K562 (cell line): ENCODE results near the gene ADAM19. TPM values are rescaled to one million over a fixed set of nuclear protein-coding genes. Genes with fewer than 3 reads are reported as not detected.
A peak's percentile ranks its signal among the peaks of the same experiment; 100 is the strongest.

ENCODE experiments used
- AFF1 ChIP-seq, 2 experiments: fragments of 450-650 bp; IDR thresholded peaks; 2 replicates each; pipeline ENCODE4 v1.6.1; 2018; ENCODE audit warnings: mild to moderate bottlenecking in 2 of 2, low read depth in 1 of 2; ENCODE audit not compliant: partially characterized antibody in 2 of 2
- FOXA3 ChIP-seq, 2 experiments: fragments of 450-650 bp in 1 of 2; sonication (generic) in 1 of 2; formaldehyde crosslinking; IDR thresholded peaks in 1 of 2; conservative IDR thresholded peaks in 1 of 2; 2 replicates each; pipeline versions ENCODE4 v1.4.0 to v1.8.0; 2020 to 2022; ENCODE audit warnings: mild to moderate bottlenecking in 2 of 2, missing genetic modification reagents in 1 of 2
- FOXK2 ChIP-seq, 2 experiments: fragments of 450-650 bp; IDR thresholded peaks in 1 of 2; conservative IDR thresholded peaks in 1 of 2; 2 replicates each; pipeline ENCODE4 v1.6.1; 2016; ENCODE audit warnings: low read depth in 2 of 2, mild to moderate bottlenecking in 1 of 2
- GATA2 ChIP-seq: sonication (generic); formaldehyde crosslinking; IDR thresholded peaks from 2 replicates; pipeline ENCODE4 v1.4.0; 2020; ENCODE audit warnings: mild to moderate bottlenecking, missing genetic modification reagents
- GATAD2B ChIP-seq: fragments of 450-650 bp; IDR thresholded peaks from 2 replicates; pipeline ENCODE4 v1.6.1; 2017; ENCODE audit warnings: mild to moderate bottlenecking, borderline replicate concordance
- HDAC1 ChIP-seq, 2 experiments: fragments of 450-650 bp; IDR thresholded peaks; 2 replicates each; pipeline ENCODE4 v1.6.1; 2016 to 2017; ENCODE audit warnings: inconsistent platforms in 1 of 2, mild to moderate bottlenecking in 1 of 2, moderate library complexity in 1 of 2
- PRDM10 ChIP-seq: fragments of 450-650 bp; IDR thresholded peaks from 2 replicates; pipeline ENCODE4 v1.6.1; 2018; ENCODE audit not compliant: partially characterized antibody
- RAD21 ChIP-seq, 2 experiments: fragments of 250-450 bp in 1 of 2; fragments of 450-650 bp in 1 of 2; sonication (Bioruptor Pico) in 1 of 2; formaldehyde crosslinking in 1 of 2; IDR thresholded peaks in 1 of 2; conservative IDR thresholded peaks in 1 of 2; 2 replicates each; pipeline versions ENCODE4 v1.4.0 to v1.8.0; 2020 to 2022; ENCODE audit warnings: mild to moderate bottlenecking in 2 of 2, moderate library complexity in 1 of 2
- RCOR1 ChIP-seq, 2 experiments: IDR thresholded peaks; 2 replicates each; pipeline ENCODE4 v1.6.1; 2012; ENCODE audit warnings: low read depth in 2 of 2, low read length in 2 of 2, borderline replicate concordance in 1 of 2, improper control_type of control experiment in 1 of 2
- RFX1 ChIP-seq: fragments of 450-650 bp; IDR thresholded peaks from 2 replicates; pipeline ENCODE4 v1.6.1; 2016; ENCODE audit warnings: mild to moderate bottlenecking, moderate library complexity
- SAP30 ChIP-seq: fragments of 200-600 bp; sonication (generic); IDR thresholded peaks from 2 replicates; pipeline ENCODE4 v1.6.1; 2012; ENCODE audit warnings: borderline replicate concordance, low read depth, mild to moderate bottlenecking, moderate library complexity, low read length, control low read depth, inconsistent platforms; ENCODE audit not compliant: insufficient read depth, poor library complexity, severe bottlenecking
- SPI1 ChIP-seq: IDR thresholded peaks from 2 replicates; pipeline ENCODE4 v1.6.1; 2011; ENCODE audit warnings: low read depth, low read length, control low read depth, borderline replicate concordance
- STAT6 ChIP-seq: sonication (generic); formaldehyde crosslinking; IDR thresholded peaks from 2 replicates; pipeline ENCODE4 v1.8.1; 2023; ENCODE audit warnings: mild to moderate bottlenecking, missing genetic modification reagents
- ZBTB5 ChIP-seq: fragments of 450-650 bp; IDR thresholded peaks from 2 replicates; pipeline ENCODE4 v1.6.1; 2017; ENCODE audit warnings: antibody characterized with exemption
- polyA plus RNA-seq, 8 experiments: library from polyadenylated mRNA; depleted of rRNA in 4 of 8; stranded (reverse) in 5 of 8; unstranded in 3 of 8; fragments of >200 nt; fragmentation: Nextera tagmentation in 2 of 8; fragmentation: Illumina TruSeq in 1 of 8; extraction: Ambion mirVana in 2 of 8; extraction: Trizol in 1 of 8; gene quantifications; 2 replicates each; pipeline versions ENCODE4 v1.2.1 to v1.2.3, GENCODE V29; 2011 to 2014; ENCODE audit warnings: inconsistent platforms in 1 of 8, missing spikeins in 1 of 8
- total RNA-seq, 7 experiments: library from RNA; depleted of rRNA in 6 of 7; stranded (reverse); fragments of >200 nt in 6 of 7; fragmentation: Illumina TruSeq in 2 of 7; extraction: Trizol in 2 of 7; gene quantifications; 2 replicates each; pipeline versions ENCODE4 v1.2.1 to v1.2.3, GENCODE V29; 2011 to 2021; ENCODE audit warnings: low replicate concordance in 1 of 7

Gene ADAM19
- total and polyA plus RNA-seq, 9 of the 15 experiments (the other 6 are each of a cell fraction or from before 2014, with no cell fraction given) = 0.11 to 1.1 (median 0.43) TPM

- TF ChIP-seq AFF1 (IDR thresholded peaks at IDR 0.05; ENCODE audit: low read depth in 1 of 2, partially characterized antibody in 2 of 2) = peak in 1 of 2 experiments; percentile 42
- no peak for TF ChIP-seq FOXA3 (CRISPR knock-in tag; conservative IDR thresholded peaks at IDR 0.05 in 1 of 2, IDR thresholded peaks at IDR 0.05 in 1 of 2)
- peak; percentile 65 to 74; a peak in 3 of 4 replicates for TF ChIP-seq FOXK2 (conservative IDR thresholded peaks at IDR 0.05 in 1 of 2, IDR thresholded peaks at IDR 0.05 in 1 of 2; ENCODE audit: low read depth in 2 of 2)
- peak; percentile 24 for TF ChIP-seq PRDM10
- TF ChIP-seq ZBTB5 = peak; percentile 68
- TF ChIP-seq RFX1 = peak; percentile 46
- TF ChIP-seq GATA2 (CRISPR knock-in tag) = 0 out of 2 replicates have a peak, but pooled peaks have one; percentile 13
- no peak for TF ChIP-seq STAT6
- no peak for TF ChIP-seq GATAD2B
- TF ChIP-seq RCOR1 (IDR thresholded peaks at IDR 0.05; ENCODE audit: borderline replicate concordance in 1 of 2, low read depth in 2 of 2, low read length in 2 of 2) = peak; percentile 19 to 85; a peak in 2 of 4 replicates
- no peak for TF ChIP-seq SAP30
- peak in 1 of 2 experiments; percentile 9; a peak in 1 of 4 replicates for TF ChIP-seq RAD21 (CRISPR knock-in tag; conservative IDR thresholded peaks at IDR 0.05 in 1 of 2, IDR thresholded peaks at IDR 0.05 in 1 of 2)
- TF ChIP-seq HDAC1 (IDR thresholded peaks at IDR 0.05) = peak in 1 of 2 experiments; percentile 58; a peak in 2 of 4 replicates
- no peak for TF ChIP-seq SPI1
These were observed 31.0 kb downstream of the ADAM19 start (continued) for GRCh38 chr5:157544623-157544989.
